ENCODE measurements around the gene SLC36A3.

The SLC36A3 gene

DNA sequence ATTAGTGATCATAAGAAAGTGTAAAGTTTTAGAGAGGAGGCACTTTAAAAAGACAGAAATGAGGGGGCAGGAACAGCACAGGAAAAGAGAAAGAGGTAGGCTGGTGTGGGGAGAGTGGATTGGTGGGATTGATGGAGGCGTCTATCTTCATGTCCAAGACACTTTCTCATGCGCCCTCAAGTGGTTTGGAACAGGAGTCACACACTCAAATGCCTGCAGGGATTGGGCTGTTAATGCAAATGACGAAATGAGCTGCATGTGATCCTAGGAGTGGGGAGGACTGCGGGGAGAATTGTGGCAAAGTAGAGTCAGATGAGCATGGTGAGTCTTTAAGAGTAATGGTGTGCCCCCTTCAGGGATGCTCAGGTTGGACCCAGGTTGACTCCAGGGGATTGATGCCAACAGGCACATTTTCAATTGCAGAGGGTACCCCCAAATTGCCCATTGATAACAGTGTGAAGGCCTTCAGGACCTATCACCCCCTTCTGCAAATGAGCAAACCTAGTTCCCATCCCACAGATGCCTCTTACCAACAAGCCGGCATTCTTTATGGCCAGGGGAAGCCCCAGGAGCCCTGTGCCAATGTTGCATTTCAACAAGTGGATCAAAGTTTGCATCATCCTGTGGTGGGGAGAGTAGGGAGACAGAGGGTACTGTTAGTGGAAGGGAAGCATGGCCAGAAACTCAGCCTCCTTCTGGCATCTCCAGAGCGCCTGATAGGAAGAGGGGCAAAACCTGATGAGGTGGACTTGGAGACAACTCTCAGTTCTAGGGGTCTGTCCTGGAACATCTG lies 5.3 kb downstream of the SLC36A3 start:
- no peak for DNase-seq (ENCODE audit: low read depth)

DNA sequence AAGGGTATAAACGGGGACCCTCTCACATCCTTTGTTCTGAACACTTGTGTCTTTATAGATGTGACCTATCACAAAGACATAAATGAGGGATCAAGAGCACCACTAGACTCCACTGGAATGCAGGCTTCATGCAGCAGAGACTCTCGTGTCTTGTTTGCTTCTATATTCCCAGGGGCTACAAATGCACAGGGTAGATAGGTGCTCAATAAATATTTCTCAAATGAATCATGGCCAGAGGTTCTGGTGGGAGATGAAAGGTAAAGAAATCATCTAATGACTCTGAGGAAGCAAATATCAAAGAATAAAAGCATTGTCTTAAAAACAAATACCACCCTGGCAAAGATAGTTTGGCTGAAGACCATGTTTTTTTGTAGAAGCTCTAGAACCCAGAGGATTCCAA lies 6.6 kb downstream of the SLC36A3 start:
- no peak for DNase-seq (ENCODE audit: low read depth)

- DNase-seq (ENCODE audit: low read depth), result no peak
Measured at GRCh38 chr5:151296478-151296830, 7.1 kb downstream of the SLC36A3 start.

GRCh38 chr5:151295791-151296477 lies 7.6 kb downstream of the SLC36A3 start:
- DNase-seq (ENCODE audit: low read depth), result no peak

DNA sequence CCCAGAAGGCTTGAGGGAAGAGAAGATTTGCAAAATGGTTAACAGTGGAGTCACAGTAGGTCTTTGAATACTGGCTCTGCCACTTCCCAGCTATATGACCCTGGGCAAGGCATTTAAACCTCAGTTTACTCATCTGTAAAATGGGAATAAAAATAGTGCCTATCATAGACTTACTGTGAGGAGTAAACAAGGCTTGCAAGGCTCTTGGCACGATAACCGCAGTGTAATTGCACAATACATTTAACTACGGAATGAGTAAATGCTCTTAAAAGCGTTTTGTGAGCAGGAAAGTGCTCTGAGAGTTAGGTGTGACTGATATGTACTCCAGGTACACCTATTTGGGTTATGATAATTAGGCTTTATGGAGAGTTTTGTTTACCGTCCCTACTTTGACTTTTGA lies 8.4 kb downstream of the SLC36A3 start:
- DNase-seq (ENCODE audit: low read depth), result no peak

GRCh38 chr5:151293624-151294023 lies 9.9 kb downstream of the SLC36A3 start:
- DNase-seq (ENCODE audit: low read depth), result no peak

DNA sequence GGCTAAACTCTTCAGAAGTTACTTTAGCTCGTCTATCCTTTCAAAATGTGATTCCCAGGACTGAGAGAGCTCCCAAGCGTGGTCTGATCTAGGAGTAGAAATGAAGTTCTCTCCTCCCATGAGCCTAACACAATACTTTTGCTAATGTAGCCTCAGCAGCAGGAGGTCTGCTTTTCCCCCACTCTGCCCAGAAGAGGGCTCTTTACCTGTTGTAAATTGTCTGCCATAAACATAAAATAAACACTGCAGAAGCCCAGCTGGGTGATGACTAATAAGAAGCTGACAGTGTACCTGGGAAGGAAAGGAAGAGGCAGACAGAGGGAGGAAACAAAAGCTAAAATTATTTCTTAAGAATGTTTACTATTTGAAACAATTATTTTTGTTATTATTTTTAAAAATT lies 15.4 kb downstream of the SLC36A3 start:
- no peak for DNase-seq (ENCODE audit: low read depth)

- no peak for DNase-seq (ENCODE audit: low read depth)
Measured at GRCh38 chr5:151286246-151286645, 17.3 kb downstream of the SLC36A3 start.

GRCh38 chr5:151285683-151286082 lies 17.9 kb downstream of the SLC36A3 start:
- DNase-seq (ENCODE audit: low read depth), result no peak

GRCh38 chr5:151284392-151284967 lies 19.1 kb downstream of the SLC36A3 start:
- DNase-seq (ENCODE audit: low read depth), result no peak

- DNase-seq (ENCODE audit: low read depth), result no peak
Measured at GRCh38 chr5:151283120-151283825, 20.3 kb downstream of the SLC36A3 start.

DNA sequence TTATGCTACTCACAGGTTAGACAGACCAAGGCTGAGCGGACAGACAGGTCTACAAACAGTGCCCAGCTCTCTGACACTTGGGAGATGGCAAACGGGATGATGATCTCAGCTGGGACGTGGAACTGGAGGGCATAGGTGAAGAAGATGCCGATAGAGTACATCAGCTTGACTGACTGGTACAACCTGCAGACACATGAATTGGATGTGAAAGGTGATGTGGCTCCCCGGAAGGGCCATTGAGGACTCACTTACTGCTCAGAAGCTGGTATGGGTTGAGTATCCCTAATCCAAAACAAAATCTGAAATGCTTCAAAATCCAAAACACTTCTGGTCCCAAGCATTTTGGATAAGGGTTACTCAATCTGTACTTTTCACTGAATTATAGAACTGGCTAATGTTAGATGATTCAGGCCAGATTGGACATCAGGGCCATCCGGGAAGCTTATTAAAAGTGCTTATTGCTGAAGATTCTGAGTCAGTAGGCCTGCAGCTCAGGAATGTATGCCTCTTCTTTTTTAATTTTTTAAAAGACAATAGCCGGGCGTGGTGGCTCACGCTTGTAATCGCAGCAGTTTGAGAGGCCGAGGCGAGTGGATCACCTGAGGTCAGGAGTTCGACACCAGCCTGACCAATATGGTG lies 22.4 kb downstream of the SLC36A3 start:
- no peak for DNase-seq (ENCODE audit: low read depth)

DNA sequence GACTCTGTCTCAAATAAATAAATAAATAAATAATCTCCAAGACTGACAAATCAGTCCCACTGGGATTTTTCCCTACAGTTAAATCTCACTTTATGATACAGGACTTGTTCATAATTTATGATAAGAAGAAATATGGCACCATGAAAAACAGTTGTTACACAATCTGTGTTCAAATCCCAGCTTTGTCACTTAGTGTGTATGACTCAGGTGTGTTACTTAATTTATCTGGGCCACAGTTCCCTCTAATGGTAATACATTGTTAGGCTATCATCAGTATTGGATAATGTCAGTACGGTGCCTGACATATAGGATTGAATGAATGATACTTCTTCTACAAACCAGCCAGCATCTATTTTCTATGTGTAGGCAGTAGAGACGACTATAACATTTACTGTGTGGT lies 23.1 kb downstream of the SLC36A3 start:
- no peak for DNase-seq (ENCODE audit: low read depth)

- DNase-seq (ENCODE audit: low read depth), result no peak
Measured at GRCh38 chr5:151278845-151279244, 24.7 kb downstream of the SLC36A3 start.

GRCh38 chr5:151275803-151276202 lies 27.8 kb downstream of the SLC36A3 start:
- DNase-seq (ENCODE audit: low read depth), result no peak

DNA sequence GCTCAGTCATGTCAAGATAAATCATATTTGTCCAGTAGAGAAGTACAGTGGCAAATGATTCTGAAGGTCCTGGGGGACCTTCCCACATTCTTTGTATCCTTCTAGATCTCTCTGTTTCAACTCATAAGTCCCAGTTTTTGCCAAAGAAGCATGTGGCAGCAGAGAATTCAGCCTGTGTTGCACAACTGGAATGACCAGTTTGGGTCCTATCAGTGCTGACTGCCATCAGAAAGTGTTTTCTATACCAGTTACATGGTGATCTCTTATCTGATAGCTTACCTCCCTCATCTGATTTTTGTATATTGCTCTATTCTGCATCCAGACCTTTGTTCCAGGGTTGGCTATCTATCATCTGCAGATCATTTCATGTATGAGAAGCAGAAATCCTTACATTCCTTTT lies 28.9 kb downstream of the SLC36A3 start:
- DNase-seq (ENCODE audit: low read depth), result no peak

DNA sequence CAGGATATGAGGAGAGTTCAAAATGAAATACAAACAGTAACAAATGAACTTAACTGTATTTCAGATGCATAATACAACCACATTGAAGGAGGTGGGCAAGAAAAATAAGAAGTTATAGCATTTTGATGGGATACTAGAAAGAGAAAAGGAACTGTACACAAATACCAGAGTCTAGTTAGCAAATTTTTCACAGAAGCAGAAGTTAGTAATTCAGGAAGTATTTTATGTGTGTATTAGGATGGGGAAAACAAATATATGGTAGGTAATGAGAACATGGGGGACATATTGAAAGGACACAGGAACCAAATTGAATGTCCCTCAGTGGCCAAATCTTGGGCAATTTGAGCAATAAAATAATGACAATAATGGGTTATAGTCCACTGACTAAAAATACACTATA lies 32.2 kb downstream of the SLC36A3 start:
- DNase-seq (ENCODE audit: low read depth), result no peak

- DNase-seq (ENCODE audit: low read depth), result no peak
Measured at GRCh38 chr5:151270599-151270998, 33.0 kb downstream of the SLC36A3 start.

- no peak for DNase-seq (ENCODE audit: low read depth)
Measured at GRCh38 chr5:151267491-151268260, 35.9 kb downstream of the SLC36A3 start.

DNA sequence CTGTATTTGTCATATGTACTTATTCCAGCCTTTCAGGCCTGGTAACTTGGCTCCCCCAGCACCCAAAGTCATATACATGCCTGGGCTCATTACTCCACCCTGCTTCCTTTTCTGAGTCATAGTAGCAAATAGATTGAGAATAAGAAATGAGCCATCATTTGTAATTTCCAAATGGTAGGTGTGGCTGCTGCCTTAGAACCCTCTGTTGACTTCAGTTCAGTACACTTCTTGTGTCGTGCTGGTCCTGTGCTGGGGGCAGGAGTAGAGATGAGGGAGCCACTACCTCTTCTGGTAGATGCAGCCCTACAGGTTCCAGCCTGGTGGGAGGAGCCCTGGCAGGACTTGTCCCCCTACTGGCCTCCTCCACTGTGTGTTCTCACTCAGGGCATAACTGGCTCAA lies 39.5 kb downstream of the SLC36A3 start:
- no peak for DNase-seq (ENCODE audit: low read depth)

DNA sequence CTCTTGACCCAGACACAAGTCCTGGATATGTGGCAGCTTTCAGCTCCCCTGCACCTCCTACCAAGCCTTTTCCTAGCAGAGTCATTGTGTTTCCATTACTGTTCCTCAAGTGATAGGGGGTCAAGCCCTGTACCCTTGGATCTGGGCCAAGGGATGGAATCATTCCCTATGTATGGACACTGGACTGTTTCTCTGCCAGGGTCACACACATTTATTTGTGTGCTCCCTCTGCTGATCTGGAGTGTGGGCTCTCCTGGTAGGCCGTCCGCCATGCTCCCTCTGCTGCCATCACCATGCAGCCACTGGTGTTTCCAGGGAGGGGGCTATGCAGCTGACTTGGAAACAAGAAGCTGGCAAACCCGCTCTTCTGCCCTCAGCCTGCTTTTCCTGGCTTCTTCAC lies 41.0 kb downstream of the SLC36A3 start:
- DNase-seq (ENCODE audit: low read depth), result no peak

GRCh38 chr5:151259931-151260330 lies 43.6 kb downstream of the SLC36A3 start:
- no peak for DNase-seq (ENCODE audit: low read depth)
